ENCODE results near the gene UTS2B.

Gene UTS2B

DNA sequence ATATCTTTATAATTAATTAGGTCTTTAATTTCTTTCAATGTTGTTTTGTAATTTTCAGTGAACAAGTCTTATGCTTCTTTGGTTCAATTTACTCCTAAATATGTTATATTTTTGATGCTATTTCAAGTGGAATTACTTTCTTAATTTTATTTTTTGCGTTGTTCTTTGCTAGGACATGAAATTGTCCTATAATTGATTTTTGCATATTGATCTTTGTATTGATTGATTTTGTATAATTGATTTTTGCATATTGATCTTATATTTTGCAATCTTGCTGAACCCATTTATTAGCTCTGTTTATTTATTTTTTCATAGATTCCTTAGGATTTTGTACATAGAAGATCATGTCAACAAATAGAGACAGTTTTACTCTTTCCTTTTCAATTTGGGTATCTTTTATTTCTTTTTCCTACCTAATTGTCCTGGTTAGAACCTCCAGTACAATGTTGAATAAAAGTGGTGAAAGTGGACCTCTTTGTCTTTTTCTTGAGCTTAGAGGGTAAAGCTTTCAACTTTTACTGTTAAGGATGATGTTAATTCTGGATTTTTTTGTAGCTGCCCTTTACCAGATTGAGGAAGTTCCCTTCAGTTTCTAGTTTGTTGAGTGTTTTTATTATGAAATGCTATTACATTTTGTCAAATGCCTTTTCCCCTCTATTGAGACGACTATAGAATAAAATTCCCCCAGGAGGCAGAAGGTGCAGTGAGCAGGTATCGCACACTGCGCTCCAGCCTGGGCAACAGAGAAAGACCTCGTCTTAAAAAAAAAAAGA lies 37.9 kb downstream of the UTS2B start:
- no peak for DNase-seq (ENCODE audit: low read depth)
- TF ChIP-seq, protein P1, sequence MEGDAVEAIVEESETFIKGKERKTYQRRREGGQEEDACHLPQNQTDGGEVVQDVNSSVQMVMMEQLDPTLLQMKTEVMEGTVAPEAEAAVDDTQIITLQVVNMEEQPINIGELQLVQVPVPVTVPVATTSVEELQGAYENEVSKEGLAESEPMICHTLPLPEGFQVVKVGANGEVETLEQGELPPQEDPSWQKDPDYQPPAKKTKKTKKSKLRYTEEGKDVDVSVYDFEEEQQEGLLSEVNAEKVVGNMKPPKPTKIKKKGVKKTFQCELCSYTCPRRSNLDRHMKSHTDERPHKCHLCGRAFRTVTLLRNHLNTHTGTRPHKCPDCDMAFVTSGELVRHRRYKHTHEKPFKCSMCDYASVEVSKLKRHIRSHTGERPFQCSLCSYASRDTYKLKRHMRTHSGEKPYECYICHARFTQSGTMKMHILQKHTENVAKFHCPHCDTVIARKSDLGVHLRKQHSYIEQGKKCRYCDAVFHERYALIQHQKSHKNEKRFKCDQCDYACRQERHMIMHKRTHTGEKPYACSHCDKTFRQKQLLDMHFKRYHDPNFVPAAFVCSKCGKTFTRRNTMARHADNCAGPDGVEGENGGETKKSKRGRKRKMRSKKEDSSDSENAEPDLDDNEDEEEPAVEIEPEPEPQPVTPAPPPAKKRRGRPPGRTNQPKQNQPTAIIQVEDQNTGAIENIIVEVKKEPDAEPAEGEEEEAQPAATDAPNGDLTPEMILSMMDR (IDR thresholded peaks at IDR 0.05; ENCODE audit: low read length, missing control alignments), result no peak
- no peak overlapping the region for H3K4me3 ChIP-seq (replicated peaks; ENCODE audit: low read depth, low read length)

DNA sequence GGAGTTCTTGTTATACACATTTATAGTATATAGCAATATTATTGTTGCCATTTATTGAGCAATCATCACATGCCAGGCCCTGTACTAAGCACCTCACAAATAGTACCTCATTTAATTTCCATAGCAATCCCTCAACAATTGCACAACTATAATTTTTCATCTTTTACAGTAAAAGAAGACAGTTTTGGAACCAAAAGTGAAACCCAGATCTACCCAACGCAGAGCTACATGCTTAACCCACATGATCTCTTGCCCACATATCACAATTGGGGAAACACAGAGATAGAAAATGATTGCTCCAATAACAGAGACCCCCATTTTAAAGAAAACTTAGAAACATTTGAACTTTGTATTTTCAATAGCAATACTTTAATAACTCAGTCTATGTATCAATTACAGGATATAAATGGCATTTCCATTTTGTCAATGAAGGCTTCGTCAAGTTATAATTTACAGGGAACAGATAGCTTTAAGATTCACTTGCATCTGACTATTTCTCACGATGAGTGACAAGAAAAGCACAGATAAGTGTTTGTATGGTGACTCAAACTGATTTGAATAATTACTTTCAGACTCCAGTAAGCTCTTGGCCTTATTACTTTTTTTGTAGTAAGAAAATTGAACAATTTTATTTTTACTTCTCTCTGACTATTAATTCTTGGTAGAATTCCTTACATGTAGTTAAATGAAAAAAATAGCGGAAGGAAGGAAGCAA lies 39.9 kb downstream of the UTS2B start:
- no peak for DNase-seq (ENCODE audit: low read depth)
- no peak overlapping the region for H3K4me3 ChIP-seq (replicated peaks; ENCODE audit: low read depth, low read length)
- TF ChIP-seq, protein P1 (IDR thresholded peaks at IDR 0.05; ENCODE audit: low read length, missing control alignments), result no peak

DNA sequence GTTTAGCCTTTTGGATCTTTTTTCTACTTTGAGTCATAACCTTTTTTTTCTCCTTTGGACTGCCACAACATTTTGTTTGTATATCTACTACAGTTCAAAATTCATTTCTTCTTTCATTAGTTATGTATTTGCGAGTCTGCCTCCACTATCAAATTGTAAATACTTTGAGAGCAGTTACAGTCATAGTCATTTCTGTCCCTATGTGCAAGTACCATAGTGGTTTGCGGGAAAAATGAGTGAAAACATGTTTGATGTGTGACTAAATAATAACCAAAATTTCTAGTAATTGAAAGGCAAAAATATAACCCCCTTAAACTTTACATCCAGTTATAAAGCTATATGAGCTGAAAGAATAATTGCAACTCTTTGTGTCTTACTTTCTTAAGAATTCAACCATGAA lies 46.9 kb downstream of the UTS2B start:
- DNase-seq (ENCODE audit: low read depth), result no peak
- TF ChIP-seq, protein P1 (IDR thresholded peaks at IDR 0.05; ENCODE audit: low read length, missing control alignments), result no peak
- H3K4me3 ChIP-seq (replicated peaks; ENCODE audit: low read depth, low read length), result no peak overlapping the region

DNA sequence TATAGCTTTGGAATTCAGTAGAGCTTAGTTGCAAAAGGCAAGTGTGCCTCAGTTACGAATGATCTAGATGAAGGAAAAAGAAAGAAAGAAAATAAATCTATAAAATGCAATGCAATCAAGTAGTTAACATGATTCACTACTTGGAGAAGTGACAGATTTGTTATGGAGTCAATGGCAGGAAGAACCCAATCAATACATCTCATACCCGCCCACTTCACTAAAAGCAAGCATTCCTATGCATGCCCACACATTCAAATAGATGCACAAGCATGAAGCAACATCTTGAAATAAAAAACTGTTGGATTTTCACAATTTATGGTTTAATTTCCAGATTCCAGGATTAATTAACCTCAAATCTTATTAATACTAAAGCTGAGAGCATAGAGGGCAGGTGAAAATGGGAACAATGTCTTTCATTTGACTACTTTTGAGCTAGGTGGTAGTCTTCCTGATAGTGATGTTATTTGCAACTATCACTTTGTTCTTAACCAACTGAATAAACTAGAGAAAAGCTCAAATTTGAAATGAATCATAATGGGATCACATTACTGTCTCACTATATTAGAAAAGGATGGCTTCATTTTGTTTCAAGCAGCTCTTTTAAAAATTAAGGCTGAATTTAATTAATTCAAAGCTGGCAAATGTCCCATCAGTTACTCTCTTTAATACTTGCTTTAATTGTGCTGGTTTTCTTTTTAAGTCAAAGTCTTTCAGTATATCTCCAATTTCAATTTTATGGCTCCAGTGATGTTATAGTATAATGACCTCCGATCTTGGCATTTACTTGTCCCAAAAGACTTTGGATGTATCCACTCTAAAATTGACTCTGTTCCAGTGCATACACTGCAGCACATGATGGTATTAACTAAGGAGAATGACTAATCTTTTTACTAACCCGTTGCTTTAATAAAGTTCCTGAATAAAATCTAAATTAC lies 47.8 kb downstream of the UTS2B start:
- TF ChIP-seq, protein P1 (IDR thresholded peaks at IDR 0.05; ENCODE audit: low read length, missing control alignments), result no peak
- DNase-seq (ENCODE audit: low read depth), result no peak

DNA sequence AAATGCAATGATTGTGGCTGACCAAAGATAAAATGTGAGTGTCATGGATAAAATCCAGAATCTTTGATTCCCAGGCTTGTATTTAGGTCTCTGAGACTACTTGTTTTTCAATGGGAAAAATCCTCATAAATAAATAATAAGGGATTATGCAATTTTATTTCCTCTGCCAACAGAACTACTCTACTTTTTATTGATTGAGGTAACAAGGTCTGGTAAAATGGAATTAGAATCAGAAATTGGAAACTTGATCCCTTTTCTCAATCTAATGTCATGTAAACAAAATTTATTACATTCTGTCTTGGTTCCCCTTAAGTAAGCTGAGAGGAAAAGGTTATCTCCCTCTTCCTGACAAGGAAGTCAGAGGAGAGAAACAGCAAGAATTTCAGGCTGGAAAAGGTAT lies 49.4 kb downstream of the UTS2B start:
- TF ChIP-seq, protein P1 (IDR thresholded peaks at IDR 0.05; ENCODE audit: low read length, missing control alignments), result no peak
- no peak for DNase-seq (ENCODE audit: low read depth)
- no peak overlapping the region for H3K4me3 ChIP-seq (replicated peaks; ENCODE audit: low read depth, low read length)

More for the DNA sequence above, 47.8 kb downstream of the UTS2B start:
- no peak overlapping the region for H3K4me3 ChIP-seq (replicated peaks; ENCODE audit: low read depth, low read length)

DNA sequence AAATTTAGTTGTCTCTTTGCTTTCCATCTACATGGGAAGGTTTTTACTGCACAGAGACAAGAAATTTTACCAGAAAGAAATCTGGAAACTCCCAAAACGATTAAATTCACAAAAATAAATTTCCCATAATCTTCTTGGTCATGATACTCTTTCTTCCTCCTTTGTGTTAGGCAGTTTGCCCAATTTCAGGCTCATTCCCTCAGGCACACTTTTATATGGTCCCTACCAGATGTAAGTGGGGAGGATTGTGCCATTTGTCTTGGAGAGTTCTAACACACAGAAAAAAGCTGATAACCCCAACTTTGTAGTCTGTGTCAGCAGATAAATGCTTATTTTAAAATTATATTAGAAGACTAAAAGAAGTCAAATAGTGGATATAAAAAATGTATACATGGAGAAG lies 50.2 kb downstream of the UTS2B start:
- H3K4me3 ChIP-seq (replicated peaks; ENCODE audit: low read depth, low read length), result no peak overlapping the region
- DNase-seq (ENCODE audit: low read depth), result no peak
- TF ChIP-seq, protein P1 (IDR thresholded peaks at IDR 0.05; ENCODE audit: low read length, missing control alignments), result no peak

All from fibroblast of pulmonary artery (primary cell).